Measurements from ENCODE around the gene CCDC107. TPM values are rescaled to one million over a fixed set of nuclear protein-coding genes. Genes with fewer than 3 reads are reported as not detected.

The CCDC107 gene
- total RNA-seq (2022) = 11.8 and 12.1 TPM in 2 replicates
- percentile 66 among the genes with signal in this experiment for Bru-seq, nascent RNA
- percentile 64 among the genes with signal in this experiment for BruChase-seq, experiment 1, labeled RNA remaining after a 2-hour chase
- BruChase-seq, experiment 2, labeled RNA remaining after a 6-hour chase = percentile 64 among the genes with signal in this experiment
- long read RNA-seq, transcript CCDC107-206 (5 exons, 1,242 nt) = major isoform, 9 of 23 reads
- long read RNA-seq, transcript CCDC107-204 (6 exons, 1,173 nt) = minor isoform, 5 of 23 reads
- long read RNA-seq, partial matches to known transcripts = 0 of 23 reads
- long read RNA-seq, other reads (novel, unspliced or antisense) = 7 of 23 reads

DNA sequence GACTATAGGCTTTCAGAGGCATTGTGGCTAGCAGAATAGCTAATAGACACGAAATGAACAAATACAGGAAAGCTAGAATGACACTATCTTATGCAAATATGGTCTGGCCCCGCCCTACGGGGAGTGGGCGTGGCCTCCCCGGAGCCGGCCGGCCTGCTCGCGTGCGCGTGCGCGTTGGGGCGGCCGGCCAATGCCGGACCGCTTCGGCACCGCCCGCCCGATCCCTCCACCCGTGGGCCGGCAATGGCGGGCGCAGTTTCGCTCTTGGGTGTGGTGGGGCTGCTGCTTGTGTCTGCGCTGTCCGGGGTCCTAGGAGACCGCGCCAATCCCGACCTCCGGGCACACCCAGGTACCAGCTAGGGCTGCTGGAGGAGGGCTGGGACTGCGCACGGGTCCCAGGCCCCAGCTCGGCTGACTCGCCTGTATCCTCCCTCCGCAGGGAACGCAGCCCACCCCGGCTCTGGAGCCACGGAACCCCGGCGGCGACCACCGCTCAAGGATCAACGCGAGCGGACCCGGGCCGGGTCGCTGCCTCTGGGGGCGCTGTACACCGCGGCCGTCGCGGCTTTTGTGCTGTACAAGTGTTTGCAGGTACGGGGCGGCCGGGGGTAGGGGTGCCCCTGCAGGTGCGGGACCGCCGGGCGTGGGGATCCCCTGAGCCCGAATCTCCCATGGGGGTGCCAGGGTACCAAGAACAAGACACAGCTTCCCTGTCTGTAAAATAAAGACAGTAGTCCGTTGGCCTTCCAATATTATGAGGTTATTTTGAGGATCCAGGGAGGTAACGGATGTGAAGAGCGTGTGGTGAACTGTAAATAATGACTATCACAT, at the start of gene CCDC107:
Gene CCDC107, plus strand, starts transcription at position 156 of the 831 bp plus-strand sequence. Its CDS starts 88 bp downstream, at position 244.
- peak within 1 kb of the TSS; percentile 76 for H3K4me3 Mint-ChIP-seq (ENCODE audit: unreplicated experiment)
- CTCF ChIA-PET = interaction anchor here (0.5 to 2.9 kb wide), 13 partner anchors 9 to 132 kb away, joined by 3 to 31 read pairs (median 4); partner anchors contain the start of genes CREB3, GBA2, RGP1 and TLN1
- no peaks in the 10 kb centered on the region for H3K9me3 Mint-ChIP-seq (ENCODE audit: unreplicated experiment)
- Histone ChIP-seq H3K4me1 (0 out of 2 replicates have a peak, but pooled peaks cover 5% of the 10 kb centered on the region), H3K9me3 (no peaks in the 10 kb centered on the region), H3K36me3 (ENCODE audit: control insufficient read depth, insufficient read depth, low read length) (no peaks in the 10 kb centered on the region), H3K27me3 (replicated peaks; ENCODE audit: control insufficient read depth, insufficient read depth, low read length) (no peaks in the 10 kb centered on the region), H3K4me3 (ENCODE audit: low read depth, low read length) (peak within 1 kb of the TSS; percentile 95)
- TF ChIP-seq, protein P1, sequence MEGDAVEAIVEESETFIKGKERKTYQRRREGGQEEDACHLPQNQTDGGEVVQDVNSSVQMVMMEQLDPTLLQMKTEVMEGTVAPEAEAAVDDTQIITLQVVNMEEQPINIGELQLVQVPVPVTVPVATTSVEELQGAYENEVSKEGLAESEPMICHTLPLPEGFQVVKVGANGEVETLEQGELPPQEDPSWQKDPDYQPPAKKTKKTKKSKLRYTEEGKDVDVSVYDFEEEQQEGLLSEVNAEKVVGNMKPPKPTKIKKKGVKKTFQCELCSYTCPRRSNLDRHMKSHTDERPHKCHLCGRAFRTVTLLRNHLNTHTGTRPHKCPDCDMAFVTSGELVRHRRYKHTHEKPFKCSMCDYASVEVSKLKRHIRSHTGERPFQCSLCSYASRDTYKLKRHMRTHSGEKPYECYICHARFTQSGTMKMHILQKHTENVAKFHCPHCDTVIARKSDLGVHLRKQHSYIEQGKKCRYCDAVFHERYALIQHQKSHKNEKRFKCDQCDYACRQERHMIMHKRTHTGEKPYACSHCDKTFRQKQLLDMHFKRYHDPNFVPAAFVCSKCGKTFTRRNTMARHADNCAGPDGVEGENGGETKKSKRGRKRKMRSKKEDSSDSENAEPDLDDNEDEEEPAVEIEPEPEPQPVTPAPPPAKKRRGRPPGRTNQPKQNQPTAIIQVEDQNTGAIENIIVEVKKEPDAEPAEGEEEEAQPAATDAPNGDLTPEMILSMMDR (IDR thresholded peaks at IDR 0.05; ENCODE audit: insufficient read depth in 1 of 2, low read depth in 1 of 2, low read length in 1 of 2, severe bottlenecking in 1 of 2, unreplicated experiment in 1 of 2) = peak; percentile 64 to 83
- intact Hi-C loops (cut with micrococcal nuclease; ENCODE audit: unreplicated experiment) = loop anchor here (2.0 to 5.0 kb wide), 2 partner anchors 34 to 156 kb away; partner anchors contain the start of gene HINT2
- H3K36me3 Mint-ChIP-seq (ENCODE audit: insufficient read depth, unreplicated experiment) = peaks cover 52% of the 10 kb centered on the region
- DNase-seq = peak; percentile 85 to 91
- POLR2A ChIA-PET = interaction anchor here (0.5 to 2.3 kb wide), 15 partner anchors 11 to 532 kb away, joined by 3 to 35 read pairs (median 5); partner anchors contain the start of genes CREB3, GBA2, RGP1 and TLN1
- peak within 1 kb of the TSS; percentile 82 for H3K27ac Mint-ChIP-seq (ENCODE audit: unreplicated experiment)
- TSS peak; percentile 68 for BruUV-seq (replicated peaks)
- H3K4me1 Mint-ChIP-seq (ENCODE audit: low read depth, unreplicated experiment) = peaks cover 18% of the 10 kb centered on the region
- peaks cover 3% of the 10 kb centered on the region for H3K27me3 Mint-ChIP-seq (ENCODE audit: insufficient read depth, unreplicated experiment)

GRCh38 chr9:35609001-35609819, 48.9 kb upstream of the CCDC107 start:
- Histone ChIP-seq H3K27me3 (replicated peaks; ENCODE audit: control insufficient read depth, insufficient read depth, low read length) (no peaks in the 10 kb centered on the region), H3K4me3 (ENCODE audit: low read depth, low read length) (no peak overlapping the region), H3K36me3 (ENCODE audit: control insufficient read depth, insufficient read depth, low read length) (no peaks in the 10 kb centered on the region), H3K9me3 (no peaks in the 10 kb centered on the region), H3K4me1 (peaks cover 4% of the 10 kb centered on the region; the same call in 1 of the 2 replicates)
- H3K4me1 Mint-ChIP-seq (ENCODE audit: low read depth, unreplicated experiment) = peaks cover 7% of the 10 kb centered on the region
- H3K9me3 Mint-ChIP-seq (ENCODE audit: unreplicated experiment) = no peaks in the 10 kb centered on the region
- no peak overlapping the region for H3K4me3 Mint-ChIP-seq (ENCODE audit: unreplicated experiment)
- H3K36me3 Mint-ChIP-seq (ENCODE audit: insufficient read depth, unreplicated experiment) = peaks cover 10% of the 10 kb centered on the region
- no peak overlapping the region for H3K27ac Mint-ChIP-seq (ENCODE audit: unreplicated experiment)
- BruUV-seq (replicated peaks) = no TSS peak
- intact Hi-C loops (cut with micrococcal nuclease; ENCODE audit: unreplicated experiment) = no loop called here
- ChIA-PET CTCF (no interaction called here), POLR2A (no interaction called here)
- H3K27me3 Mint-ChIP-seq (ENCODE audit: insufficient read depth, unreplicated experiment) = peaks cover 2% of the 10 kb centered on the region
- no peak for DNase-seq
- TF ChIP-seq, protein P1 (IDR thresholded peaks at IDR 0.05; ENCODE audit: insufficient read depth in 1 of 2, low read depth in 1 of 2, low read length in 1 of 2, severe bottlenecking in 1 of 2, unreplicated experiment in 1 of 2) = no peak

Measured in Caco-2 (cell line).